ENCODE measurements around the gene MYL10. TPM values are rescaled to one million over a fixed set of nuclear protein-coding genes. Genes with fewer than 3 reads are reported as not detected.

Gene MYL10
- total and polyA plus RNA-seq, 2 donors (not counting 3 experiments of a cell fraction or from before 2014, with no cell fraction given): not detected

DNA sequence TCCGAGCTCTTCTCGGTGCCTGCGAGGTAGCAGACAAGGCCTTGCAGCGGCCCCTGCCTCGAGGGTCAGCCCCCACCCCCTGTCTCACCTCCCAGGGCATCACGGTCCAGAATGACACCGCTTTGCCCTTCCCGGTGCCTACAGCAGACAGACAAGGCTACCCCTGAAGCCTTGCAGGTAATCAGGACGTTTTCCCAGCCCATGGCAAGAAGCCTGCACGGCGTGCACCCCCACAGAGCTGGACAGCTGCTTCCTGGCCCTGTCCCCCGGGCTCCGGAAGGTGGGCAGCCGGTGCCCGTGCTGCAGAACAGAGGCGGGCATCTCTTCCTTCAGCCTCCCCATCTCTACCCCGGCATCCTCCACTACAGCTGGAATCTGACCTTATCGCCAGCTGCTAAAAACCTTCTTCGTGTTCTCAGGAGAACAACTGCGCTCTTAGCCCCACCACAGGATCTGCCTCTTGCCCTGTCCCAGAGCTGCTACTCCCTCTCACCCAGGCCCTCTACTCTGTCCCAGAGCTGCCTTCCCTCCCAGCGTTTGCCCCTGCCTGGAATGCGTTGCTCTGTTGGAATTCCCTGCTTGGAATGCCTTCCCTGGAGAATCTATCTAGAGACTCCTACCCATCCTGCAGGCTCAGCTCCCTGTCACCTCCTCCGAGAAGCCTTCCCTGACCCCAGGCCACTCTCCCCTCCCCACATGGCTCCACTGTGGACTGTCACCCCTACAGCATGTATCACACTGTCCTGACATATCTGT, 4.7 kb downstream of the MYL10 start:
- no peak for TF ChIP-seq GATA2 (IDR thresholded peaks at IDR 0.05; ENCODE audit: insufficient read depth, insufficient read length, low read depth, low read length)
- no peak for TF ChIP-seq FOS (IDR thresholded peaks at IDR 0.05; ENCODE audit: borderline replicate concordance, insufficient read depth, low read length)
- no peak for TF ChIP-seq MYC (IDR thresholded peaks at IDR 0.05; ENCODE audit: low read depth, low read length)
- TF ChIP-seq POLR2AphosphoS5 (IDR thresholded peaks at IDR 0.05; ENCODE audit: insufficient read depth, low read depth, low read length): no peak
- no peak for TF ChIP-seq CTCF (IDR thresholded peaks at IDR 0.05; ENCODE audit: extremely low read depth in 1 of 2, insufficient read depth in 1 of 2, low read depth in 1 of 2, low read length in 2 of 2)
- no peak for TF ChIP-seq EZH2 (IDR thresholded peaks at IDR 0.05; ENCODE audit: borderline replicate concordance, low read depth, low read length, severe bottlenecking)
- TF ChIP-seq, protein P1, sequence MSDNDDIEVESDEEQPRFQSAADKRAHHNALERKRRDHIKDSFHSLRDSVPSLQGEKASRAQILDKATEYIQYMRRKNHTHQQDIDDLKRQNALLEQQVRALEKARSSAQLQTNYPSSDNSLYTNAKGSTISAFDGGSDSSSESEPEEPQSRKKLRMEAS (IDR thresholded peaks at IDR 0.05; ENCODE audit: insufficient read depth, insufficient read length): no peak
- TF ChIP-seq POLR2A (IDR thresholded peaks at IDR 0.05; ENCODE audit: low read depth, low read length): no peak
- TF ChIP-seq JUN (IDR thresholded peaks at IDR 0.05; ENCODE audit: borderline replicate concordance, insufficient read depth, insufficient read length, low read depth): no peak
- no peak for FAIRE-seq
- no peaks in the 10 kb centered on the region for H3K9me1 ChIP-seq (replicated peaks; ENCODE audit: control insufficient read depth, extremely low read depth, insufficient read depth, low read length)
- intact Hi-C loops (cut with micrococcal nuclease): no loop called here
- dilution Hi-C loops (cut with MboI; ENCODE audit: extremely low pct_ligation_motif_present, low sequenced_read_pairs): no loop called here
- DNase-seq (ENCODE audit: low read depth, low spot score): no peak
- H3K4me2 ChIP-seq (ENCODE audit: insufficient read depth, low read length): no peak overlapping the region
- no peaks in the 10 kb centered on the region for H3K36me3 ChIP-seq (ENCODE audit: control insufficient read depth in 2 of 2, extremely low read depth in 1 of 2, insufficient read depth in 2 of 2, low read length in 2 of 2)
- ChIA-PET POLR2A (no interaction called here), CTCF (no interaction called here)
- H3K9me3 ChIP-seq (replicated peaks; ENCODE audit: control insufficient read depth, insufficient read depth, low read length): no peaks in the 10 kb centered on the region
- H3K9ac ChIP-seq (replicated peaks; ENCODE audit: extremely low read depth, insufficient read depth, low read length): no peak overlapping the region
- no peaks in the 10 kb centered on the region for H3K79me2 ChIP-seq (ENCODE audit: control insufficient read depth, insufficient read depth, low read length)
- no peak overlapping the region for H3K27ac ChIP-seq (ENCODE audit: insufficient read depth, low read depth, low read length)
- H2AFZ ChIP-seq (ENCODE audit: low read depth, low read length): no peak overlapping the region
- peaks cover 0 to 7% of the 10 kb centered on the region in 2 experiments for H3K27me3 ChIP-seq (ENCODE audit: control insufficient read depth in 2 of 2, insufficient read depth in 2 of 2, low read length in 2 of 2)
- H3K4me3 ChIP-seq (replicated peaks in 1 of 3; ENCODE audit: insufficient read depth in 1 of 3, low read depth in 1 of 3, low read length in 3 of 3): no peak overlapping the region
- H4K20me1 ChIP-seq (replicated peaks; ENCODE audit: control insufficient read depth, extremely low read depth, insufficient read depth, low read length): no peaks in the 10 kb centered on the region
- no peaks in the 10 kb centered on the region for H3K4me1 ChIP-seq (ENCODE audit: control insufficient read depth, extremely low read depth, insufficient read depth, low read length)
- no TSS peak for BruUV-seq (replicated peaks)

Data from endothelial cell of umbilical vein (primary cell).